Right lung (tissue), 5 donors: ENCODE results near the gene TRMT112. TPM values are rescaled to one million over a fixed set of nuclear protein-coding genes. Genes with fewer than 3 reads are reported as not detected.
"Not testable (repeated sequence)": the region's sequence is repeated elsewhere in the genome, so short reads cannot be mapped to it uniquely, and the experiment has no call there.

Source experiments
- DNase-seq, 2 donors: peaks; one replicate each; pipeline ENCODE4 v3.0.0-alpha.2; 2013
- polyA plus RNA-seq, 5 donors: library from polyadenylated mRNA; unstranded; fragments of 120-200 nt; gene quantifications; one replicate each; pipeline versions ENCODE4 v1.2.1 to v1.2.3, GENCODE V29; 2013; ENCODE audit warnings: inconsistent platforms in 1 of 5, low replicate concordance in 1 of 5; ENCODE audit not compliant: insufficient read length in 5 of 5, insufficient read depth in 1 of 5

TRMT112 gene
- polyA plus RNA-seq, 5 donors = 201 to 308 (median 233) TPM

GRCh38 chr11:64337538-64338249, 20.3 kb upstream of the TRMT112 start:
- no peak for DNase-seq

- no peak for DNase-seq
These were observed 17.7 kb upstream of the TRMT112 start for GRCh38 chr11:64334764-64335735.

- DNase-seq = no peak
These were observed 16.2 kb upstream of the TRMT112 start for GRCh38 chr11:64333556-64333955.

- no peak for DNase-seq
These were observed 14.4 kb upstream of the TRMT112 start for GRCh38 chr11:64331569-64332371.

GRCh38 chr11:64330888-64331287, 13.5 kb upstream of the TRMT112 start:
- DNase-seq = no peak

- DNase-seq = no peak
These were observed 10.6 kb upstream of the TRMT112 start for GRCh38 chr11:64327993-64328392.

- no peak for DNase-seq
These were observed 10.0 kb upstream of the TRMT112 start for GRCh38 chr11:64327375-64327774.

GRCh38 chr11:64324692-64325469, 7.5 kb upstream of the TRMT112 start:
- no peak for DNase-seq

- not testable (repeated sequence) for DNase-seq
These were observed 6.6 kb upstream of the TRMT112 start for GRCh38 chr11:64323984-64324383.

- no peak for DNase-seq
These were observed 6.0 kb upstream of the TRMT112 start for GRCh38 chr11:64323373-64323772.

- DNase-seq = no peak
These were observed 5.5 kb upstream of the TRMT112 start for GRCh38 chr11:64322925-64323260.

- no peak for DNase-seq
These were observed 4.2 kb upstream of the TRMT112 start for GRCh38 chr11:64321533-64321932.

- no peak for DNase-seq
These were observed 3.7 kb upstream of the TRMT112 start for GRCh38 chr11:64321026-64321425.

- no peak for DNase-seq
These were observed 3.2 kb upstream of the TRMT112 start for GRCh38 chr11:64320556-64320955.

GRCh38 chr11:64318766-64319761, 1.7 kb upstream of the TRMT112 start:
- no peak for DNase-seq

- DNase-seq = peak; percentile 96 to 97
These were observed 804 bp upstream of the TRMT112 start, which contains the start of gene PRDX5 for GRCh38 chr11:64317961-64318765. Gene PRDX5, plus strand, starts transcription at chr11:64318121. Its CDS starts 95 bp downstream, at chr11:64318216.

GRCh38 chr11:64316672-64317324, 561 bp downstream of the TRMT112 start:
- DNase-seq = no peak
